HG03442 (cell line): ENCODE data around the gene PLXNA2.

ENCODE experiments used
- ATAC-seq: cut with Tn5 transposase; IDR thresholded peaks from one replicate; pipeline ENCODE4 v1.9.1; 2021; ENCODE audit warnings: mild to moderate bottlenecking, moderate library complexity; ENCODE audit not compliant: unreplicated experiment

PLXNA2 gene

DNA sequence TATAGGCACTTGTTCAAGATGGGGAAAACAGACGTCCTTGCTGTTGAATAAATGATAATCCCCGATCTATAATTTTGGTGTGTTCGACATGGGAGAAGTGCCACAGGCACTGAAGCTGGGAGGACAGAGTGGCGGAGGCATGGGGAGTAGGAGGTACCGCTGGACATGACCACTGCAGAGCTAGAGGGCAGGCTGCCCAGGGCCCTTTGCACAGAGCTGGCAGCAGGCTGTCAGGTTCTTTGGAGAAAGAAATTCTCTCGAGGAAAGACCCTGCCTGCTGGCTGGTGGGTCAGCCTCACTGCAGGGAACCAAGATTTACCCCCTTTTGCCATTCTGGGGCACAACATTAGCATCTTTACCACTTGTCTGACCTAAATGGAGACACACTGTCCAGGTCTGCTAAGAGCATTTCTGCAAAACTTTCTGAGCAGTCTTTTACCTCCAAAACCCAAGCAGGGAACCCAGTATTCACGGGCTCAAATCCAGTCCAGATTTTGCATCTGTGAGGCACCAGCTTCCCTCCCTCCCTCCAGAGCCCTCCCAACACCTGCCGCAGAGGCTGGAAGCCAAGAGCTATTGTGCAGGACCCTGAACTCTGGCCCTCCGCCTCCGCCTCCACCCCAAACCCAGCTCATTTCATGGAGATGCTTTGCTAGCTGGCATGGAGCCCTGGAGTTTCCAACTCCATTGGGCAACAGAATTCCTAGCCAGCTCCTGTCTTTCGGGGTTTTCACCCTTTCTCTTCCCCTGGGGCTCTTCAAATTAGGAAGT is 142.3 kb downstream of the PLXNA2 start:
- no peak for ATAC-seq

DNA sequence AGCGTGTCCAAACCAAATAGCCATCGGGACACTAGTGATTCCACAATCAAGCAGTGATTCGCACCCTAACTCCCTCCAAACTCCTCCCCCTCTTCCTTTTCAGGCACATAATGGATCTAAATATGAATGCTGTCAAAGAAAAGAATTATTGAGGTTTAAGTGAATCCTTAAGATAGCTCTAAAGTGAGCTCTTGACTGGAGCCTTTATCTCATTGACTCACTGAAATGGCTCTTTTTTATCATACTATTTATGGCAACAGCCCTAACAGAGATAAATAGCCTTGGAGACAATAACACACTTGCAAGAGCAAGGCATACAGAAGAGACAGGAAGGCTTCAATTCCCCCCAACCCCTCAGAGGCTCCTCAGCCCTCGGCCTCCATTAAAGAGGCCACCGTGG is 143.3 kb downstream of the PLXNA2 start:
- ATAC-seq, result no peak

DNA sequence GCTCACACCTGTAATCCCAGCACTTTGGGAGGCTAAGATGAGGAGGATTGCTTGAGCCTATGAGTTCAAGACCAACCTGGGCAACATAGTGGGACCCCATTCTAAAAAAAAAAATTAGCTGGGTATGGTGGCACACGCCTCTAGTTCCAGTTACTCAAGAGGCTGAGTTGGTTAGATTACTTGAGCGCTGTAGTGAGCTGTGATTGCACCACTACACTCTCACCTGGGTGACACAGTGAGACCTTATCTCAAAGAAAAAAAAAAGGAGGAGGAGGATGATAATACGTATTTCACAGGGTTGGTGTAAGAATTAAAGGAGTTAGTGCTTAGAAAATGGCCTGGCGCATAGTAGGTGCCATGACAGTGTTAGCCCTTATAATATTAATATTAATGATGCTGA is 144.1 kb downstream of the PLXNA2 start:
- no peak for ATAC-seq

DNA sequence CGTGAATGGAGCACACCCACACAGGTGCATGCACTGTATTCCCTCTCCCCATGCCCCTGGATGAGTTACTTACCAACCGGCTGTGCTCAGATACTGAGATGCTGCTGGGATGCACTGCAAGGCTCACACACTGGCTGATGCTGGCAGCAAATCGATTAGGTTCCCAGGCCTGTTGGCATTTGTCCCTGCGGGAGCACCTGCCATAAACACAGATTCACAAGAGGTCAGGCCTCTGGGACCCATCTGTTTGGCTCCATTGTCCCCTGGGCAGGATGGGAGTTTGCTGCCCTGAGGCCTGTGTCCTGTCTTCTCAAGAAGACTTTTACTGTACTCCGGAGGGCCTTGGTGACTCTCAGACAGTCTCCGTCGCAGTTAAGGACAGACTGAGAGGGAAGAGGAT is 145.4 kb downstream of the PLXNA2 start:
- ATAC-seq, result no peak

DNA sequence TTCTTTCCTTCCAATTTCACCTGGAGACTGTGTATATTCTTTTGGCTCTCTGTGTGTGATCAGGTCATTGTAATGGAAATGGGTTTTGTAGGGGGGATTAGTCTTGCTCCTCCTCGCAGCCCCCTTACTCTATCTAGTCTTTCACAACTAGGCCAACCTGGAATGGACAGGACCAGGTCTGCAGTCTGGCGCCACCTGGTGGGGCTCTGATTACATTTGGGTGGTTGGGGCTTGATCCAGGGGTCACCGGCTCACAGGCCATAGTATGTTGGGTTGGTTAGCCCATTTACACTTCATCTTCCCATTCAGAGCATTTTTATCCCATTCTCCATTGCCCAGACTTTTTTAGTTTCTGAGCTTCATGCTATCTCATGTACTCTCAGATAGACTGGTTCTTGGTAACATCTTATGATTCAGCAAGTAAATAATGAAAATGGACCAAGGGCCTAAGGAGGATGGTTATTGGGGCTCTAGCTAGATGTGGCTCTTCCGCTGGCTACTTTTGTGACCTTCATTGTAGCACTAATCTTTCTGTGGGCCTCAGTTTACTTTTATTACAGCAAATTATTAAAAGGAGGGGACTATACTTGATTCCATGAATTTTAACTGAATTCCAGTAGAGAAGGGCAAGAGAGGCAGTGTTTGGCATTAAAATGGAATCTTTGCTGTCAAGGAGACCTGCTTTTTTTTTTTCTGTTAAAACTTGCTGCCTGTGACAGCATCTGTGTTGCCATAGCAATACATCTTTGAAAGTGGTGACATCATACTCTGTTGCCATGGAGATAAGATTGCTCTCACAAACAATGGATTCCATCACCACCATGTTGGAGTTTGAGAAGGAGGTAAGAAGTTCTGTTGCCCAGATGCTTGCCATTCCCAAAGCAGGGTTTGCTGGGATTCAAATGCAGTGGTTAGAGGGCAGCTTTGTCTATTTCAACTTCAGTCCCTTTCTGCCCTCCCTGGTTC is 150.1 kb downstream of the PLXNA2 start:
- peak; percentile 69 for ATAC-seq

DNA sequence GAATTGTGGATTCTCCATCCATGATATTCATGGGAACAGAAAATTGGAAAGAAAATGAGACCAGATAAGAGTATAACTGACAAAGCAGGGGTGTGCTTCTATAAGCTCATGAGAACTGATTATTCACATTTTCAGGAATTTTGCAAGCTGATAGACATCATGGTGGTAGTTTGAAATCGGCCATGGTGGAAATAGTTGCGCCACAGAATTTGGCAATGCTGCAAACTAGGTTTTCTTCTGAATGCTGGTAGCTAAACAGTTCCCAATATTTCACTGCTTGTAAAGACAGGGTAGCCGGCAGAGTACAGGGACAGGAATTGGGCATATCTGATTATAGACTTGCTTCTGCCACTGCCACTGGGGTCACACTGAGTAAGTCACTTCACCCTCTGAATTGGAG is 151.1 kb downstream of the PLXNA2 start:
- ATAC-seq, result no peak

DNA sequence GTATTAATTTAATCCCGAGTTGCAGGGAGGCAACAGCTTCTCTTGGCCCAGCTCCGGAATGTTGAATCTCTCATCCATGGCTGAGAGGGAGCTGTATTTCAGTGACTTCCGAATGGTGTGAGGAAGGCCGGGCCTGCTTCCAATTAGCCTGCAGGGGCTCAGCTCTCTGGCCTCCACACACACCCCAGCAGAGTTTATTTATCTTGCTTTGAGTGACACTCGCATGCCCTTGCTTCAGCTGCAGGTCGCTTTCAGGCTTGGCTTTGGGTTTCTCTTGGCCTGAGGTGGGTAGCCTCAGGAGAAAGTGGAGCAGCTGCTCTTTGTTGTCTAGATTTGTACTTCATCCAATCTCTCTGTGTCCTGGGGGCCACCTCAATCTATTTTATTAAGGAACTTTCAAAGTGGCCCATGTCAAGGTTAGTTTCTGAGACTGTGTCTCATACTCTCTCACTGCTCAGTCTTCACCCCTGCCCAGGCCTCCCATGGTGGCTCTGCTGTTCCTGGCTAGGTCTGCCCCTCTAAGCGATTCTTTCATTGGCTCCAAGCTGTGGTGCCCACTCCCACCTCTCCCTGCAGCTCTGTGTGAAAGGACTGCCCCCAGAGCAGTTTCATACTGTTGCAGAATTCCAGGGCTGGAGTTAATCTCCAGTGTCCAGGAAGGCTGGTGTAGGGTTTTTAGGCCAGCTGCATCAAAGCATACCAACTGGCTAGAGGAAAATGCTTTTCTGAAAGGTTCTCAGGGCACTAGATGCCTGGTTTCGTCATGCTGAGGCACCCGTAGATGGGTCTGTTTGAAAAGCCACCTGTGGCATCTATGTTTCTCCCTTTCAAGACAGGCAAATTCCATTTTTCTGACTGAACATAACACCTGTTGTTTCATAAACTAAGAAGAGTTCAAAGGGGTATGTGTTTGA is 153.5 kb downstream of the PLXNA2 start:
- ATAC-seq, result no peak

DNA sequence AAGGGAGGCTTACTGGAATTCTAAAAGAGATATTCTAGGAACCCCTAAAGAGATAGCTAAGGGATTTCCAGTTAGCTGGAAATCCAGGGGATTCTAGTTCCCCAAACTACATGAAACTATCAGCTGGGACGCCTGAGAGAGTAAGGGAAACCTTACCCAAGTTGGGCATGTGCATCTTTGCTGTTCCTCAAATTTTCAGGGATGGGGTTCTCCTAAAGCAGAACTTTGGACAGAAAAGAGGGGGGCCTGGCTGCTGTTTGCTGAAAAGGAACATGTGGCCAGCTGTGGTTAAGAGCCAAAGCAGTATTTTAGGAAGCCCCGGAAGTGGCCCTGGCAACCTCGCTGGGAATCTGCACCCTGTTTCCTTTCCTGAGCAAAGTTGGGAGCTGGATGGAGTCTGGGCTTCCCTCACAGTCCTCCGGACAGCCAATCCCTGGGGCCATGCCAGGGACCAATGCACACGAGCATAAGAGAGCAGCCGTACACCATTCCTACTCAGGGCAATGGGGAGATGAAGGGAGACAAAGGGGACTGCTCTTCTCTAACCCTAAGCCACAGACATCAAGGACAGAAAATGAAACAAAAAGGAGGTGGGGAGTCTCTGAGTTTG is 154.3 kb downstream of the PLXNA2 start:
- no peak for ATAC-seq

DNA sequence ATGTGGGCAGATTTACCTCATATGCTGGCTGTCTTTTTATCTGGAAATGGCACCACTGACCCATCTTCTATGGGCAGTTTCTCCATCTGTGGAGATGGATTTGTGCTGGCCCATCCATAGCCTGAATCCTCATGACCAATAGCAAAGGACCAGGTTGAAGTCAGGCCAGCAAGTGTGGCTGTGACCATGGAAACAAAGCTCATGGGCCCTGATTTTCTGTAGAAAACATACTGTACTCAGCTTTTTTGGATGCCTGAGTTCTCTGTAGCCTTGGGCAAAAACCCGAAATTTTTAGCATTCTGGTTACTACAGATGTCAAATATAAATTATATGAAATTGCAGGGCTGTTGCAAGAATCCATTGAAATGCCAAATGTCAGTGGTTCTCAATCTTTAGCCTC is 155.0 kb downstream of the PLXNA2 start:
- ATAC-seq, result no peak

DNA sequence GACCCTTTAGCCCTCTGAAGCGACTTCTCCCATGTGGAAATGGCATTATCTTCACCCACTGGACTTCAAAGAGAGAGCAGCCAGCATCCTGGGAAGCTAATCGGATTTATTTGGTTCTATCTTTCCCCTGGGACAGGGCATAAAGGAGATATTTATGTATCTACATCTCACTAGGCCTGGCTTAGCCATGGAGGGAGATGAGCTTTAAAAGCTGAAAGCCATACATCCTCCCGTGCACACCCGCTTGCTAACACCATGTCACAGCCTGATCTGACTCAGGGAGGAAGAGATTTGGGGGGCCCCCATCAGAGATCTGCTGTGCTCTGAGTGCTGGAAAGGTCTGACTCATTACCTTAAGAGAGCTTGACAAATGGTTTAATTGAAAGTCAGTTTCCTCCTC is 155.9 kb downstream of the PLXNA2 start:
- ATAC-seq, result no peak

DNA sequence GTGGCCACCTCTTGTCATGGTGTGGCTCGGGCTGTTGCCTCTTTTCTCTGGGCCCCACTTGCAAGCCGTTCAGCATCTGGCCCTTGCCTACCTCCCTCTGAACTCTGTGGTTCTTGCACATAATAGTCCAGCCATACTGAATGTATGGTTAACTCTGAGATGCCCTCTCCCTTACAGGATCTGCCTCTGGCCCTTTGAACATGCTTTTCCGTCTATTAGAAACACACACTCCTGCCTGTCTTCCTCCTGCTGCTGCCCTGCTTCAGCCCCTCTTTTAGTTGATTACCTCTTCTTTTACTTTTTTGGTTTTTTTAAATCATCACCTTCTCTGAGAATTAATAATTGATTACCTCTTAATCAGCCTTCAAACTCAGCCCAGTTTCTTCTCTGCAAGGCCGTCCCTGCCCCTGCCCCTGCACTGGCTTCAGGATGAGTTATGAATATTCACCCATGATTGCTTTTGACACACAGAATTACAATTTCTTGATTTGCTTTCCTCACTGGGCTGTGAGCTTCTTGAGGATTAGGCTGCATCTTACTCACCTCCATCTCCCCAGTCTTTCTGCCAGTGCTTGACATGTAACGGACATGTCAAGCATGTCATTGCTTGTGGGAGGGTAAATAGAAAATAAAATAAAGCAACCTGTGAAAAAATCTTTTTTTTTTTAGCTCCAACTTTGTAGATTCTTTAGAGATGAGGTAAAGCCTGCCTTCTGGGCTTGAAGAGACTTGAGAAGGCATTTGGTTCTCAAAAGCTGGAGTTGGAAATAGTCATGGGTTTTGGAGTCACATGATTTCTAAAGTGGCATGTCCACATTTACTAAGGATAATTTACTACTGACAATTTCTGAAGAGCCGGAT is 158.3 kb downstream of the PLXNA2 start:
- peak; percentile 8 for ATAC-seq

DNA sequence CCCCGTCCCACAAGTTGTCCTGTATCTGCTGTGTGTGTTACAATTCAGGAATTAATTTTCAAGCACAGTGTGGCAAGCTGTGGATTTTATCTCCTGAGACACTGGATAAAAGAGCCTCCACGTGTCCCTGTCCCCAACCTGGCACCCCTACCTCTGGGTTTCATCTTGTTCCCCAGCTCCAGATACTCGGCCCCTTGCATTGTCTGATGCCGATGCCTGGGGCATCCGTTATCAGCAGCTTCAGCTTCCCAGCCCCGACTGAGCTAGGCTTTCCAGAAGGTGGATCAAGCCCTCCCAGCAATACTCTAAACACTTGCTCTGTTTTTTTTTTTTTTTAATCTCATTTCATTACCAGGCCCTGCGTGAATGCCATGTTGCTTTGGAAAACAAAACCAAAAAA is 159.4 kb downstream of the PLXNA2 start:
- ATAC-seq, result no peak

DNA sequence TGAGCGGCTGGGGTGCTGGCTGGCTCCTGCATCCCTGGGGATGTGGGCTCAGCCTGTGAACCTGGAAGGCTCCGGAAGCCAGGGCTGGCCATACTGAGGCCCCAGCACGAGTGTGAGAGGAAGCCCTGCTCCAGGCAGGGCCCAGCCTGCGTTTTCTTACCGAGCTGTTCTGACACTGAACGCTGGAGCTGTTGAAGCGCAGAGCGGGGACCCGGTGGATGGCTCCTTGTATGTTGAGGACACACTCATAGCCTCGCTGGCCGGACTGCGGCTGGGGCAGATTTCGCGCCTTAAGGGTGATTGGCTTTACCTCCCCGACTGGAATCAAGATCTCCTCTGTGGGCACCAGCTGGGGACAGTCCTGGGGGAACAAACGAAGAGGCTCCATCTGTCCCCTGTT is 160.0 kb downstream of the PLXNA2 start:
- no peak for ATAC-seq

DNA sequence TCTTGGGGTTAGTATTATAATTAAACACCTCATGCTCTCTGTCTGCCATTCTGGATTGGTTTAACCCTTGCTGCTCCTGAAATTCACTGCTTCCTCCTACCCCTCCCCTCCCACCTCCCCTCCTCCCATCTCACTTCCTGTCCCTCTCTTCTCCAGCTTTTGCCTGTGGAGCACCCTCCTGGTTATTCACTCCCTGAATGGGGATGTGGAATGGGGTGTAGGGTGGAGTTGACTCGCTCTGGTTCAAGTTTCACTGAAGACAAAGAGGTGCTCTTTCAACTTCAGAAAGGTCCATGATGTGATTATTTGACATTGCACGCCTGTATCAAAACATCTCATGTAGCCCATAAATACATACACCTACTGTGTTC is 160.5 kb downstream of the PLXNA2 start:
- no peak for ATAC-seq

DNA sequence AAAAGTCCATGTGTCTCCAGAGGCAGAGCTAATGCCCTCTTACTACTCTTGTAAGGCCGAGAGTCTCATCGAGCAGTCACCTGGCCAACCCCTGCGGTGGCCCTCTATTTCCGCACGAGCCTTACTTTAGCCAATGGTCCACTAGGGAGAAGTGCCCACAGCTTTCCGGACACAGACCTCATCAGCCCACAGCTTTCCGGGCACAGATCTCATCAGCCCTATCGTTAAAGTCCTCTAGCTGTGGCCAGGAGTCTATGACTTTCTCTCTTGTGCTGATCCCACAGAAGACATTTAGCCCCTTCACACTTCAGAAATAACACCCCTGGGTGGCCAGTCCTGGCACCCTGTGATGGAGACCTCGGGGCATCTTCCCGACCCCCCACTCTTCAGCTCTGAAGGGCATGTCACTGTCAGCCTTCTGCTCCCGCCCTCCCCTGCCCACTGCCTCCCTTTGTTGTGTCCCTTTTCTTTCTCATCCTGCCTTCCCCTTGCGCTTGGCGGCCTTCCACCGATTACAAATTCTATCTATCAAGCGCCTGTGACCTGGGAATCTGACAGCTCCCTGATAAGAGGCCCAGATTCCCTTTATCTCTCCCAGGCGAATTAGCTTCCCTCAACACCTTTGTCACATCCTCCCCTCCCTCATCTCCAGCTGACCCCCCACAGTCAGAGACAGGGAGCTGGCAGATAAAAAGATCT is 161.0 kb downstream of the PLXNA2 start:
- ATAC-seq, result no peak

DNA sequence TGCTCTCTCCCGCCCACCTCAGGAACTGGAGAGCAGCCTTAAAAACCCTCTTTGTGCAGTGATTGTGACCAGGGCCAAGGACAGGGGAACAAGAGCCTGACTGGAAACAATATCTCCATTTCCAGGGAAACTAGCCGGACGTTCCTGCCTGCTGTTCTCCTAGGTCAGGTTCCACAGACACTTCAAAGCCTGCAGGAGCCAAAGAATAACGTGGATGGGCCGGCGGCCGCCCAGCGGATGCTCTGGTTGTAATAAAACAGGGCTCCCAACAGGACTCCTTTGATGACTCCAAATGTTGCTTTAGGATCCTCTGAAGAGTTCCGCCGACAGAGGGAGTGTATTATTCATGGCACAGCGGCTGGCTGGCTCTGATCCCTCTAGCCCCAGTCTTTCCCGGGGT is 162.2 kb downstream of the PLXNA2 start:
- no peak for ATAC-seq

DNA sequence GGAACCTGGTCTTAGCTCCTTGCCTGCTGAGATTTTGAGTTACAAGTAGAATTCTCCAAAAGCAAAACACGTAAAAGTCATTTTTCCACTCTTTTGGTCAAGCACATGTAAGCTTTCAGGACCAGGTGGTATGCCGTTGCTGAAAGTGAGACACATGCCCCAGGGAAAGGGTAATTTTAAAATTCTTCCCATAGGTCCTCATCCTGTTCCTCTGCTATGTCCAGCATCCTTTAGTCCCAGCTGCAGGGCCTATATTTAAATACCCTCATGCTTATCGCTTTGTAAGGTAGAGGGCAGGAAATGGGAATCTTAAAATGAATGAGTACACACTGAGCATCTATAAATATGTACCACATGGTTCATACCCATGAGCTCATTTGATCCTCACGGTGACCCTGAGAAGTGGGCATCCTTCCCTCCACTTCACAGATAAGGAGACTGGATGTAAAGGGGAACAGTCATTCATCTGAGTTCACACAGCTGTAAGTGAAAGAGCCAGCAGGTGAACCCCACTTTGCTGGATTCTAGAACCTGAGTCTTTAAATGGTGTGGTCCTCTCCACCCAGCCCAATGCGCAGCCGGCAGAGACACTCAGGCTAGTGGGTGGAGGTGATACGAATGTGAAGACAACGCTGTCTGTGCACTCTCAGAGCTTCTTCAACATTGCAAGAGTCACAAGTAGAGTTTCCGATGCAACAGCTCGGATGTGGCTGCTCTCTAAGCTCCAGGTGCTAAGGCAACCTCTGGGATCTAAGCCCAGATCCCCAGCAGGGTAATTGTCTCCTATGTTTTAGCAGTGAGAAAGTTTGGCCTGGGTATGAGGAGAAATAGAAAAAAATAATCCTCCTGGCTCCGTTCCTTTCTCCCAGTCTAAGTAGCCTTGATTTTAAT is 163.5 kb downstream of the PLXNA2 start:
- no peak for ATAC-seq

DNA sequence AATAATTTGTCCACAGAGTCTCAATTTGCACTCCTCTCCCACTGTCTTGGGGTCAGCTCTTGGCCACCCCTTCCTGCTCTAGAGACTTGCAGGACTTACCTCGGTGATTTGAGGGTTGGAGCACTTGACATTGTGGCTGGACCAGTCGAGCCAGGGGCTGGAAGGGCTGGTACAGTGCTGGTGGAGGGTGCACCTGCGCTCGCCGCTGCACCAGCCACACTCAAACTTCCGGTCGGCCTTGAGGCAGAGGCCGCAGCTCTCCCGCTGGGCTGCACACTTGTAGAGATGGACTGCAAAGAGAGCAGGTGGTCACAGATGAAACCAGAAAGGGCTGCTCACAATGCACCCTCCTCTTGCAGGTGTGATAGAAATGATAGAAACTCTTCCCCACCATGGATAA is 165.0 kb downstream of the PLXNA2 start:
- ATAC-seq, result no peak
